HCT116 (cell line): ENCODE data around the gene TMEM44. TPM values are rescaled to one million over a fixed set of nuclear protein-coding genes. Genes with fewer than 3 reads are reported as not detected.

Source experiments
- ATAC-seq: fragments of 200-7000 bp; cut with Tn5 transposase; 2 replicates; pipeline ENCODE4 v1.9.1; 2020; ENCODE audit warnings: mild to moderate bottlenecking, moderate library complexity
- BruUV-seq: library from RNA; stranded (reverse); fragments of 400-500 nt; replicated peaks from 2 replicates; lab custom pipeline; 2021; lab: Mats Ljungman, UMichigan
- CTCF ChIA-PET: fragments of 300-600 bp; sonication (Branson Sonifier 250); formaldehyde crosslinking; loops from one replicate; lab custom pipeline; 2021; ENCODE audit warnings: antibody characterized with exemption; lab: Charles Lee
- POLR2A ChIA-PET: fragments of 300-600, 350-600 bp; sonication (Branson Sonifier 250); formaldehyde crosslinking; loops from one replicate; lab custom pipeline; 2021; ENCODE audit warnings: antibody characterized with exemption; lab: Charles Lee
- RAD21 ChIA-PET, 2 experiments: fragments of 300-600 bp; sonication (Branson Sonifier 250); formaldehyde crosslinking; loops; one replicate each; lab custom pipeline; 2023; ENCODE audit warnings: low total read pairs in 2 of 2; ENCODE audit not compliant: uncharacterized antibody in 2 of 2, unreplicated experiment in 2 of 2, low non-redundant PET in 1 of 2; lab: Charles Lee
- DNase-seq: peaks from one replicate; pipeline ENCODE4 v3.0.0-alpha.2; 2010; ENCODE audit warnings: low read depth, low spot score
- H2AFZ ChIP-seq: fragments of 200-600 bp; shearing (Covaris generic), sonication (generic); 2 replicates; pipeline ENCODE4 v1.6.1; 2017; ENCODE audit warnings: low read depth, mixed run types, mixed read lengths, antibody characterized with exemption, low read length; ENCODE audit not compliant: poor library complexity, severe bottlenecking
- H3K27ac ChIP-seq: 2 replicates; pipeline ENCODE4 v1.5.1; 2012; ENCODE audit warnings: low read depth, low read length
- H3K27me3 ChIP-seq: fragments of 200-600 bp; sonication (generic); 2 replicates; pipeline ENCODE4 v1.6.1; 2016; ENCODE audit warnings: mixed run types, low read length, mixed read lengths; ENCODE audit not compliant: insufficient read depth
- H3K36me3 ChIP-seq, 2 experiments: fragments of 200-500 bp in 1 of 2; fragments of 200-600 bp in 1 of 2; sonication (Bioruptor generic) in 1 of 2; sonication (generic) in 1 of 2; 2 replicates each; pipeline versions ENCODE4 v1.5.1 to v1.6.1; 2014 to 2016; ENCODE audit warnings: low read length in 2 of 2, inconsistent platforms in 1 of 2, mixed read lengths in 1 of 2, mixed run types in 1 of 2; ENCODE audit not compliant: insufficient read depth in 2 of 2, control insufficient read depth in 1 of 2
- H3K4me1 ChIP-seq, 2 experiments: fragments of 200-600 bp in 1 of 2; sonication (generic) in 1 of 2; 2 replicates each; pipeline versions ENCODE4 v1.5.1 to v1.6.1; 2012 to 2017; ENCODE audit warnings: low read length in 2 of 2, inconsistent platforms in 1 of 2, mild to moderate bottlenecking in 1 of 2, mixed read lengths in 1 of 2, mixed run types in 1 of 2, moderate library complexity in 1 of 2; ENCODE audit not compliant: insufficient read depth in 2 of 2, control insufficient read depth in 1 of 2
- H3K4me2 ChIP-seq: fragments of 200-600 bp; sonication (generic); 2 replicates; pipeline ENCODE4 v1.6.1; 2017; ENCODE audit warnings: mixed run types, low read length, mixed read lengths
- H3K4me3 ChIP-seq, 2 experiments: fragments of 200-600 bp in 1 of 2; sonication (generic) in 1 of 2; replicated peaks in 1 of 2; 2 replicates each; pipeline ENCODE4 v1.5.1; 2011 to 2016; ENCODE audit warnings: low read length in 2 of 2, control low read depth in 1 of 2, low read depth in 1 of 2, mild to moderate bottlenecking in 1 of 2, mixed read lengths in 1 of 2, mixed run types in 1 of 2
- H3K79me2 ChIP-seq: fragments of 200-600 bp; sonication (generic); 2 replicates; pipeline ENCODE4 v1.6.1; 2017; ENCODE audit warnings: mild to moderate bottlenecking, mixed run types, low read length, moderate library complexity, mixed read lengths; ENCODE audit not compliant: insufficient read depth
- H3K9ac ChIP-seq: fragments of 200-600 bp; sonication (generic); 2 replicates; pipeline ENCODE4 v1.6.1; 2016; ENCODE audit warnings: low read length, mixed read lengths
- H3K9me2 ChIP-seq: fragments of 200-600 bp; sonication (generic), shearing (Covaris generic); 2 replicates; pipeline ENCODE4 v1.6.1; 2017; ENCODE audit warnings: mixed run types, mild to moderate bottlenecking, moderate library complexity; ENCODE audit not compliant: insufficient read depth
- H3K9me3 ChIP-seq, 2 experiments: fragments of 200-500 bp in 1 of 2; fragments of 200-600 bp in 1 of 2; sonication (Bioruptor generic) in 1 of 2; sonication (generic) in 1 of 2; 2 replicates each; pipeline ENCODE4 v1.6.1; 2014 to 2017; ENCODE audit warnings: low read length in 2 of 2, mixed read lengths in 2 of 2, inconsistent platforms in 1 of 2, low read depth in 1 of 2, mild to moderate bottlenecking in 1 of 2, mixed run types in 1 of 2, moderate library complexity in 1 of 2; ENCODE audit not compliant: control insufficient read depth in 1 of 2, insufficient read depth in 1 of 2
- H4K20me1 ChIP-seq: fragments of 200-600 bp; sonication (generic), shearing (Covaris generic); 2 replicates; pipeline ENCODE4 v1.6.1; 2017; ENCODE audit warnings: mixed run types, mild to moderate bottlenecking, moderate library complexity; ENCODE audit not compliant: insufficient read depth
- CBX3 ChIP-seq: IDR thresholded peaks from 2 replicates; pipeline ENCODE4 v1.6.1; 2012; ENCODE audit warnings: low read depth
- CEBPB ChIP-seq: IDR thresholded peaks from 2 replicates; pipeline ENCODE4 v1.6.1; 2012; ENCODE audit warnings: low read depth
- ELF1 ChIP-seq: IDR thresholded peaks from 2 replicates; pipeline ENCODE4 v1.6.1; 2012; ENCODE audit warnings: low read depth, borderline replicate concordance
- EZH2 ChIP-seq: fragments of 200-600 bp; sonication (generic); IDR thresholded peaks from 2 replicates; pipeline ENCODE4 v1.6.1; 2017; ENCODE audit warnings: antibody characterized with exemption, mixed run types
- EZH2phosphoT487 ChIP-seq: fragments of 200-600 bp; IDR thresholded peaks from 2 replicates; pipeline ENCODE4 v1.6.1; 2018; ENCODE audit warnings: antibody characterized with exemption, borderline replicate concordance
- POLR2A ChIP-seq: IDR thresholded peaks from 2 replicates; pipeline ENCODE4 v1.7.0; 2011; ENCODE audit warnings: borderline replicate concordance; ENCODE audit not compliant: insufficient read depth, insufficient read length; ENCODE audit errors: extremely low read depth
- POLR2AphosphoS5 ChIP-seq: IDR thresholded peaks from 2 replicates; pipeline ENCODE4 v1.6.1; 2011; ENCODE audit warnings: mild to moderate bottlenecking, low read depth, low read length, moderate library complexity
- REST ChIP-seq: IDR thresholded peaks from 2 replicates; pipeline ENCODE4 v1.6.1; 2012; ENCODE audit warnings: low read depth
- SIN3A ChIP-seq: IDR thresholded peaks from 2 replicates; pipeline ENCODE4 v1.6.1; 2012; ENCODE audit warnings: low read depth
- SP1 ChIP-seq: IDR thresholded peaks from 2 replicates; pipeline ENCODE4 v1.6.1; 2012; ENCODE audit warnings: low read depth
- TCF7L2 ChIP-seq: IDR thresholded peaks from 2 replicates; pipeline ENCODE4 v1.7.0; 2011; ENCODE audit warnings: borderline replicate concordance, inconsistent platforms; ENCODE audit not compliant: insufficient read depth, insufficient read length; ENCODE audit errors: extremely low read depth
- YY1 ChIP-seq: IDR thresholded peaks from 2 replicates; pipeline ENCODE4 v1.6.1; 2011; ENCODE audit warnings: low read length, low read depth, moderate library complexity, mild to moderate bottlenecking; ENCODE audit not compliant: insufficient replicate concordance; ENCODE audit errors: extremely low read depth
- ZBTB33 ChIP-seq: IDR thresholded peaks from 2 replicates; pipeline ENCODE4 v1.6.1; 2011; ENCODE audit warnings: mild to moderate bottlenecking, low read length, moderate library complexity; ENCODE audit not compliant: insufficient replicate concordance; ENCODE audit errors: extremely low read depth
- intact Hi-C: fragments of 100-400 bp; cut with micrococcal nuclease; formaldehyde crosslinking; loops from 2 replicates; pipeline ENCODE4 v1.10.0; 2022
- total RNA-seq: library from RNA; stranded (reverse); gene quantifications from one replicate; pipeline ENCODE4 v1.2.1, GENCODE V29; 2021; ENCODE audit not compliant: unreplicated experiment
- TF ChIP-seq, protein P1 (sequence below), 3 experiments: fragments of 200-600 bp in 1 of 3; sonication (generic) in 1 of 3; IDR thresholded peaks in 2 of 3; conservative IDR thresholded peaks in 1 of 3; 2 replicates each; pipeline ENCODE4 v1.5.1; 2012 to 2017; ENCODE audit warnings: low read depth in 2 of 3, low read length in 2 of 3, antibody characterized with exemption in 1 of 3, borderline replicate concordance in 1 of 3, control low read depth in 1 of 3, mild to moderate bottlenecking in 1 of 3, mixed read lengths in 1 of 3, mixed run types in 1 of 3, moderate library complexity in 1 of 3; ENCODE audit not compliant: insufficient read depth in 1 of 3
- TF ChIP-seq, protein P2 (sequence below): IDR thresholded peaks from 2 replicates; pipeline ENCODE4 v1.6.1; 2012

The TMEM44 gene
- total RNA-seq, 1 experiment from 2014 or later: 30.3 TPM

GRCh38 chr3:194672876-194673275 is 39.7 kb upstream of the TMEM44 start:
- ATAC-seq: no peak
- Histone ChIP-seq H3K36me3 (peaks cover 9 to 14% of the 10 kb centered on the region in 2 experiments; a peak in 3 of 4 replicates), H3K9me3 (no peaks in the 10 kb centered on the region), H3K4me3 (peak overlapping the region; percentile 89 to 95), H3K27ac (peak overlapping the region; percentile 43; the same call in 1 of the 2 replicates), H4K20me1 (peaks cover 12% of the 10 kb centered on the region; the same call in 1 of the 2 replicates), H3K79me2 (peaks cover 42% of the 10 kb centered on the region), H3K27me3 (no peaks in the 10 kb centered on the region; the same call in 1 of the 2 replicates), H3K4me1 (peaks cover 7 to 19% of the 10 kb centered on the region in 2 experiments; a peak in 3 of 4 replicates), H3K9me2 (no peaks in the 10 kb centered on the region), H2AFZ (peak overlapping the region; percentile 76), H3K9ac (peak overlapping the region; percentile 74), H3K4me2 (peak overlapping the region; percentile 76)
- ChIA-PET RAD21 (interaction anchor here (2.0 to 2.2 kb wide), 2 partner anchors 10 kb away, joined by 11 to 13 read pairs; no protein-coding TSS in a partner anchor), CTCF (interaction anchor here (1.3 to 4.9 kb wide), 10 partner anchors 9 to 598 kb away, joined by 4 to 62 read pairs (median 8); partner anchors contain the start of gene XXYLT1), POLR2A (interaction anchor here (1.0 to 1.9 kb wide), 3 partner anchors 10 to 447 kb away, joined by 4 to 17 read pairs (median 9); partner anchors contain the start of gene FAM43A)
- no peak for DNase-seq
- TF ChIP-seq ZBTB33 (no peak), CBX3 (no peak), REST (no peak), CEBPB (no peak), TCF7L2 (no peak), SIN3A (no peak), EZH2phosphoT487 (no peak), ELF1 (no peak), YY1 (no peak), EZH2 (no peak), POLR2A (no peak), POLR2AphosphoS5 (no peak), SP1 (no peak)
- TF ChIP-seq, protein P1, sequence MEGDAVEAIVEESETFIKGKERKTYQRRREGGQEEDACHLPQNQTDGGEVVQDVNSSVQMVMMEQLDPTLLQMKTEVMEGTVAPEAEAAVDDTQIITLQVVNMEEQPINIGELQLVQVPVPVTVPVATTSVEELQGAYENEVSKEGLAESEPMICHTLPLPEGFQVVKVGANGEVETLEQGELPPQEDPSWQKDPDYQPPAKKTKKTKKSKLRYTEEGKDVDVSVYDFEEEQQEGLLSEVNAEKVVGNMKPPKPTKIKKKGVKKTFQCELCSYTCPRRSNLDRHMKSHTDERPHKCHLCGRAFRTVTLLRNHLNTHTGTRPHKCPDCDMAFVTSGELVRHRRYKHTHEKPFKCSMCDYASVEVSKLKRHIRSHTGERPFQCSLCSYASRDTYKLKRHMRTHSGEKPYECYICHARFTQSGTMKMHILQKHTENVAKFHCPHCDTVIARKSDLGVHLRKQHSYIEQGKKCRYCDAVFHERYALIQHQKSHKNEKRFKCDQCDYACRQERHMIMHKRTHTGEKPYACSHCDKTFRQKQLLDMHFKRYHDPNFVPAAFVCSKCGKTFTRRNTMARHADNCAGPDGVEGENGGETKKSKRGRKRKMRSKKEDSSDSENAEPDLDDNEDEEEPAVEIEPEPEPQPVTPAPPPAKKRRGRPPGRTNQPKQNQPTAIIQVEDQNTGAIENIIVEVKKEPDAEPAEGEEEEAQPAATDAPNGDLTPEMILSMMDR (IDR thresholded peaks at IDR 0.05 in 2 of 3, conservative IDR thresholded peaks at IDR 0.05 in 1 of 3; ENCODE audit: borderline replicate concordance in 1 of 3, insufficient read depth in 1 of 3, low read depth in 2 of 3, low read length in 2 of 3): no peak
- TF ChIP-seq, protein P2, sequence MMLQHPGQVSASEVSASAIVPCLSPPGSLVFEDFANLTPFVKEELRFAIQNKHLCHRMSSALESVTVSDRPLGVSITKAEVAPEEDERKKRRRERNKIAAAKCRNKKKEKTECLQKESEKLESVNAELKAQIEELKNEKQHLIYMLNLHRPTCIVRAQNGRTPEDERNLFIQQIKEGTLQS: no peak
- TSS peak; percentile 97 for BruUV-seq
- intact Hi-C loops: loop anchor here (1.0 to 5.0 kb wide), 2 partner anchors 341 to 587 kb away; no protein-coding TSS in a partner anchor
